Stimulated activated naive B cell treated with anti-CD40 and anti-IgM and Interleukin-4, amounts not matched to agents 10 μg/mL and 1 μg/mL and 100 μg/mL, for 72 hours (primary cell): Measurements from ENCODE around the gene ATP6V1E1.

Experiments
- ATAC-seq, 2 donors: fragments of 150-1000 bp; cut with Tn5 transposase; replicated peaks; 2 replicates each; pipeline ENCODE4 v1.10.0; 2021; ENCODE audit warnings: moderate library complexity in 1 of 2
- DNase-seq: peaks from one replicate; pipeline ENCODE4 v3.0.0; 2021
- H3K27ac Mint-ChIP-seq: one replicate; pipeline ENCODE4 v1.8.0; 2022; ENCODE audit warnings: mild to moderate bottlenecking, mixed read lengths
- H3K27me3 Mint-ChIP-seq, 2 donors: one replicate each; pipeline ENCODE4 v1.8.0; 2022; ENCODE audit warnings: mixed read lengths in 2 of 2
- H3K36me3 Mint-ChIP-seq, 2 donors: one replicate each; pipeline ENCODE4 v1.8.0; 2022; ENCODE audit warnings: mixed read lengths in 2 of 2, mild to moderate bottlenecking in 1 of 2
- H3K4me1 Mint-ChIP-seq, 2 donors: one replicate each; pipeline ENCODE4 v1.8.0; 2022; ENCODE audit warnings: mixed read lengths in 2 of 2, mild to moderate bottlenecking in 1 of 2
- H3K4me3 Mint-ChIP-seq, 2 donors: one replicate each; pipeline ENCODE4 v1.8.0; 2022; ENCODE audit warnings: mild to moderate bottlenecking in 2 of 2, mixed read lengths in 2 of 2, moderate library complexity in 1 of 2
- H3K9me3 Mint-ChIP-seq, 2 donors: one replicate each; pipeline ENCODE4 v1.8.0; 2022; ENCODE audit warnings: mixed read lengths in 2 of 2, mild to moderate bottlenecking in 1 of 2

Gene ATP6V1E1

DNA sequence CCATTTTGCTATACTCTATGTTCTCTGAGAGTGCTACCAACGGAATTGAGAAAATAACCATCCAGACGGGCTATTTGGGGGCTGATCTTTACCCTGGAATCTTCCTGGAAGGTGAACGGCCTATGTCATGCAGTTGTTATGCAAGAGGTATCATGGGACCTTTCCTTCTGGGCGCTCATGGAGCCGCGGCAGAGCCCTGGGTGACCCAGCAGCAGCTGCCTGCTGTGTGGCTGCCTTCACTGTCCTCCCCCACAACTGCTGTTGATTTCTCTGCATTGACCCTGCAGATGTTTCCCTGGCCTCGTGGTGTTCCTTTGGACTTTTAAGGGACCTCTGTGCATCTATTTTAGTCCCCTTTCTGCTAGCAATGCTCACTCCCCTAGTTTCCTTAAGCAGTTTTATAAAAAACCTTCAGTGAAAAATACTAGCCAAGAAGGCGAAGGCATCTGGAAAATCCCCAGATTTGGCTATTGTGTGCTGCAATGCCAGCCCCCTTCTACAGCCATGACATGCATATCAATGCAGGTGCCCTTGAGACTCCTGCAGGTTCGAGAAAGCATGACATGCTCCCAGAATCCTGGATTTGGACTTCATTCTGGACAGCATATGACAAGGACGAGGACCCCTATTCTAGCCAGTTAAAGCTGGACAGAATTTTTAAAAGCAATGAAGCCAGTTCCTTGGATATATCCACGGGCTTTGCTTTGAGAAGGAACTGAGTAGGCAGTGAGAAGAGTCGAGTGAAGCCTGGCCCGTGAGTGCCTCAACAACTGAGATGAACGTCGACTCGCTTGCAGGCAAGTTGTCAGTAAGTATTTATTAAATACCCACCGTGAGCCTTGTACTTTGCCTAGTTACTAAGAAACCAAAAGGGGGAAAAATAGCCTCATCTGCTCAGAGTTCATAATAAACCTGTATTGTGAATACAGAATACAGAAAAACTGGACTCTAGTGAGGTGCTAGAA is 65.4 kb downstream of the ATP6V1E1 start, which contains the start of gene SLC25A18:
Gene SLC25A18, plus strand, starts transcription at position 593 of the 965 bp plus-strand sequence. CDS start 16,447 bp downstream, outside the sequence.
- ATAC-seq, result no peak
- H3K27ac Mint-ChIP-seq, result no peak within 1 kb of the TSS
- H3K4me3 Mint-ChIP-seq, result no peak within 1 kb of the TSS
- no peak for DNase-seq
- H3K4me1 Mint-ChIP-seq, result no peaks in the 10 kb centered on the region
- H3K27me3 Mint-ChIP-seq, result peaks cover 0 to 10% of the 10 kb centered on the region in 2 donors
- no peaks in the 10 kb centered on the region for H3K9me3 Mint-ChIP-seq
- H3K36me3 Mint-ChIP-seq, result no peaks in the 10 kb centered on the region

DNA sequence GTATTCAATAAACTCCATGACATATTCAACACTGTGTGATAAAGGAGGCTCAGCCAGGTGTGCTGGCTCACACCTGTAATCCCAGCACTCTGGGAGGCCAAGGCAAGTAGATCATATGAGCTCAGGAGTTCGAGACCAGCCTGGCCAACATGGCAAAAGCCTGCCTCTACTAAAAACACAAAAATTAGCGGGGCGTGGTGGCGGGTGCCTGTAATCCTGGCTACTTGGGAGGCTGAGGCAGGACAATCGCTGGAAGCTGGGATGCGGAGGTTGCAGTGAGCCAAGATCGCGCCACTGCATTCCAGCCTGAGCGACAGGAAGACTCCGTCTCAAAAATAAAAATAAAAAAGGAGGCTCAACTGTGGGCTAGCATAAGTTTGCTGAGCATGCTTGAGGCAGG is 69.4 kb downstream of the ATP6V1E1 start:
- Mint-ChIP-seq H3K27ac (no peak overlapping the region), H3K36me3 (no peaks in the 10 kb centered on the region), H3K27me3 (no peaks in the 10 kb centered on the region), H3K4me3 (no peak overlapping the region), H3K4me1 (peaks cover 4 to 13% of the 10 kb centered on the region in 2 donors), H3K9me3 (no peaks in the 10 kb centered on the region)
- DNase-seq (no peak), ATAC-seq (no peak)

DNA sequence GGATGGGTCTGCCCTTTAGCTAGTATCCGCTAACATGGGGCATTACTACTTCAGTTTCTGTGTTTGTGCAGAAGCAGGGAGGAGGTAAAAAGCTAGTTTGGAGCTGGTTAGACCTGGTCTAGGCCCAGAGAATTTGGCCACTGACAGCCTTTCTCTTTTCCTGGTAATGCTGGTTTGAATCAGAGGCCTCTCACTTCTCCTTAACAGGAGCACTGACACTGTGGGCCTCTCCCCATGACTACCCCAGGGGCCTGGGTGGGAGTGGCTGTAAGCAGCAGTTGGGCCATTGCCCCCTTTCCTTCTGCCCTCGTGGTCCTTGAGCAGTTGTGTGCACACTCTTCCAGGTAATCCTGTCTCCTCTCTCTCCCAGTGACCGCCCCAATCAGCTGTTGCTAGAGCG is 73.7 kb downstream of the ATP6V1E1 start:
- Mint-ChIP-seq H3K4me3 (no peak overlapping the region), H3K9me3 (no peaks in the 10 kb centered on the region)

DNA sequence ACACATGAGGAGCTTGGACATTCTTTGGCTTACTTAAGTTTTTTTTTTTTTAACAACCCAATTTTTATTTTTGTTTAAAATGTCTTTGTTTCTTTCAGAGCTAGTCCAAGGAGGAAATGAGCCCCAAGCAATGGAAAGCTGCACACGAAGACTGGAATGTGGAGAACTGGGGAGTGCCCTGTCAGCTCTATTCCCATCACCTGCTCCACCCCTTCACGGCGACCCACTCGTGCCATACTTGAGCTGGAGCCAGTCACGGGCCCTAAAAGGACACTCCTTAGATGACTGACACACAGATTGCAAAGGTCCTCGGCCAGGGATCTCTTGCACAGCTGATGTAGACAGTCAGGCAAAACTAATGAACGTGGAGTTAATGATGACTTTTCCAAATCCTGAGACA is 75.8 kb downstream of the ATP6V1E1 start:
- peaks cover 4 to 15% of the 10 kb centered on the region in 2 donors for H3K4me1 Mint-ChIP-seq
- no peak overlapping the region for H3K4me3 Mint-ChIP-seq
- no peak for DNase-seq
- no peaks in the 10 kb centered on the region for H3K9me3 Mint-ChIP-seq
- H3K36me3 Mint-ChIP-seq, result no peaks in the 10 kb centered on the region
- H3K27me3 Mint-ChIP-seq, result no peaks in the 10 kb centered on the region
- H3K27ac Mint-ChIP-seq, result no peak overlapping the region
- ATAC-seq, result no peak

More for the DNA sequence above, 73.7 kb downstream of the ATP6V1E1 start:
- Mint-ChIP-seq H3K36me3 (no peaks in the 10 kb centered on the region), H3K27ac (peak overlapping the region; percentile 81), H3K27me3 (no peaks in the 10 kb centered on the region), H3K4me1 (peaks cover 4 to 15% of the 10 kb centered on the region in 2 donors)
- DNase-seq (peak; percentile 43), ATAC-seq (peak; percentile 93 to 95)

DNA sequence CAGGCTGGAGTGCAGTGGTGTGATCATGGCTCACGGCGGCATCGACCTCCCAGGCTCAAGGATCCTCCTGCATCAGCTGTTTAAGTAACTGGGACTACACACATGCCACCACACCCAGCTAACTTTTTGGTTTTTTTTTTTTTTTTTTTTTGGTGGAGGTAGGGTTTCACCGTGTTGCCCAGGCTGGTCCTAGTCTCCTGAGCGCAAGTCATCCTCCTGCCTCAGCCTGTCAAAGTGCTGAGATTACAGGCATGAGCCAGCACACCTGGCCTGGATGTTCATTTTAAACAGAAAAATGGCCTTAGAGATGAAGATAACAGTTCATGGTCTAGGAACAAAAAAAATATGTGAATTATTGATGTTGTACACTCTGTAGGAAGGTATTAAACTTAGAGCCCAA is 78.9 kb downstream of the ATP6V1E1 start:
- Mint-ChIP-seq H3K4me1 (peaks cover 0 to 6% of the 10 kb centered on the region in 2 donors), H3K4me3 (no peak overlapping the region), H3K27ac (no peak overlapping the region), H3K36me3 (no peaks in the 10 kb centered on the region), H3K27me3 (no peaks in the 10 kb centered on the region), H3K9me3 (no peaks in the 10 kb centered on the region)
- DNase-seq (no peak), ATAC-seq (no peak)

DNA sequence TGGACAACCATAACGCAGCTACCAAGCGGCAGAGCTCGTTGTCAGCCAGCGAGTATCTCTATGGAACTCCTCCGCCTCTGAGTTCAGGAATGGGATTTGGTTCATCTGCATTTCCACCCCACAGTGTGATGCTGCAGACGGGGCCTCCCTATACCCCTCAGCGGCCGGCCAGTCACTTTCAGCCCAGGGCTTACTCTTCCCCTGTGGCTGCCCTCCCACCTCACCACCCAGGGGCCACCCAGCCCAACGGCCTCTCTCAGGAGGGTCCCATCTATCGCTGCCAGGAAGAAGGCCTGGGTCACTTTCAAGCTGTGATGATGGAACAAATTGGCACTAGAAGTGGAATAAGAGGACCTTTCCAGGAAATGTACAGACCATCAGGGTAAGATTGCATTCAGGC is 79.4 kb downstream of the ATP6V1E1 start:
- Mint-ChIP-seq H3K9me3 (no peaks in the 10 kb centered on the region), H3K4me3 (no peak overlapping the region), H3K4me1 (peaks cover 0 to 1% of the 10 kb centered on the region in 2 donors), H3K27me3 (no peaks in the 10 kb centered on the region), H3K27ac (no peak overlapping the region), H3K36me3 (no peaks in the 10 kb centered on the region)
- ATAC-seq, result no peak
- no peak for DNase-seq

DNA sequence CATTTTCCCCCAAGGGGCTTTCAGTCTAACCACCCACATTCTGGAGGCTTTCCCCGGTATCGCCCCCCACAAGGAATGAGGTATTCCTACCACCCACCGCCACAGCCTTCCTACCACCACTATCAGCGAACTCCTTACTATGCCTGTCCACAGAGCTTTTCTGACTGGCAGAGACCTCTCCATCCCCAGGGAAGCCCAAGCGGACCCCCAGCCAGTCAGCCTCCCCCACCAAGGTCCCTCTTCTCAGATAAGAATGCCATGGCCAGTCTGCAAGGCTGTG is 79.9 kb downstream of the ATP6V1E1 start:
- ATAC-seq (no peak), DNase-seq (no peak)
- H3K4me3 Mint-ChIP-seq, result no peak overlapping the region
- no peaks in the 10 kb centered on the region for H3K4me1 Mint-ChIP-seq
- H3K9me3 Mint-ChIP-seq, result no peaks in the 10 kb centered on the region
- no peaks in the 10 kb centered on the region for H3K36me3 Mint-ChIP-seq
- H3K27ac Mint-ChIP-seq, result no peak overlapping the region
- H3K27me3 Mint-ChIP-seq, result no peaks in the 10 kb centered on the region

DNA sequence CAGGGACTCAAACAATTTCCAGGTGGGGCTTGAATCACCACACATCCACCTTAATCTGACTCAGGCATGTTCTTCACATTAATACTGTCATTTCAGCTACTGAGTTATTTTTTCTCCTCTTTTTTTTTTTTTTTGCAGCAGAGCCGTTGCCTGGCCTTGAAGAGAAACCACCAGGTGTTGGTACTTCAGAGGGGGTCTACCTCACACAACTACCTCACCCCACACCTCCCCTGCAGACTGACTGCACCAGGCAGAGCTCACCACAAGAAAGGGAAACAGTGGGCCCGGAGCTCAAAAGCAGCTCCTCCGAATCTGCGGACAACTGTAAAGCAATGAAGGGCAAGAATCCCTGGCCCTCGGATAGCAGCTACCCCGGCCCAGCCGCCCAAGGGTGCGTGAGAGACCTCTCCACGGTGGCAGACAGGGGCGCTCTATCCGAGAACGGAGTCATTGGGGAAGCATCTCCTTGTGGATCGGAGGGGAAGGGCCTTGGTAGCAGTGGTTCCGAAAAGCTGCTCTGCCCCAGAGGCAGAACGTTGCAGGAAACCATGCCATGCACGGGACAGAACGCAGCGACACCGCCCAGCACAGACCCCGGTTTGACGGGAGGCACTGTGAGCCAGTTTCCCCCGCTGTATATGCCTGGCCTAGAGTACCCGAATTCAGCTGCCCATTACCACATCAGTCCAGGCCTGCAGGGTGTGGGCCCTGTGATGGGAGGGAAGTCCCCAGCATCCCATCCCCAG is 80.4 kb downstream of the ATP6V1E1 start:
- Mint-ChIP-seq H3K36me3 (no peaks in the 10 kb centered on the region), H3K4me1 (no peaks in the 10 kb centered on the region), H3K4me3 (no peak overlapping the region), H3K27ac (no peak overlapping the region), H3K27me3 (no peaks in the 10 kb centered on the region), H3K9me3 (no peaks in the 10 kb centered on the region)
- ATAC-seq, result no peak
- DNase-seq, result no peak

DNA sequence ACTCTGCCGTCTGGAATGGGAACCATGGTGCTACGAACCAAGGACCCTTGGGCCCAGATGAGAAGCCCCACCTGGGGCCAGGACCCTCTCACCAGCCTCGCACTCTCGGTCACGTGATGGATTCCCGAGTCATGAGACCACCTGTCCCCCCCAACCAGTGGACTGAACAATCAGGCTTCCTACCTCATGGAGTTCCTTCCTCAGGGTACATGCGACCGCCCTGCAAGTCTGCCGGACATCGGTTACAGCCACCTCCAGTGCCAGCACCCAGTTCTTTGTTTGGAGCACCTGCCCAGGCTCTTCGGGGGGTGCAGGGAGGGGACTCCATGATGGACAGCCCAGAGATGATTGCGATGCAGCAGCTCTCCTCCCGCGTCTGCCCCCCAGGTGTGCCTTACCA is 86.1 kb downstream of the ATP6V1E1 start:
- Mint-ChIP-seq H3K4me1 (no peaks in the 10 kb centered on the region), H3K9me3 (no peaks in the 10 kb centered on the region), H3K36me3 (no peaks in the 10 kb centered on the region), H3K4me3 (no peak overlapping the region), H3K27me3 (no peaks in the 10 kb centered on the region), H3K27ac (no peak overlapping the region)
- DNase-seq, result no peak
- ATAC-seq, result no peak
